GM19468 (cell line): ENCODE data around the gene PRDM2.

Experiments
- ATAC-seq: cut with Tn5 transposase; IDR thresholded peaks from one replicate; pipeline ENCODE4 v1.9.1; 2021; ENCODE audit warnings: mild to moderate bottlenecking, moderate library complexity, moderate number of reproducible peaks; ENCODE audit not compliant: unreplicated experiment; ENCODE audit errors: extremely low read depth

The PRDM2 gene

GRCh38 chr1:13805431-13805830, 105.4 kb downstream of the PRDM2 start:
- no peak for ATAC-seq

GRCh38 chr1:13806108-13806507, 106.1 kb downstream of the PRDM2 start:
- no peak for ATAC-seq

GRCh38 chr1:13807209-13807608, 107.2 kb downstream of the PRDM2 start:
- ATAC-seq: no peak

- ATAC-seq: no peak
Measured at GRCh38 chr1:13808729-13809131, 108.7 kb downstream of the PRDM2 start.

GRCh38 chr1:13809461-13810159, 109.6 kb downstream of the PRDM2 start:
- no peak for ATAC-seq

GRCh38 chr1:13812456-13813397, 112.7 kb downstream of the PRDM2 start:
- no peak for ATAC-seq

GRCh38 chr1:13813398-13814012, 113.5 kb downstream of the PRDM2 start:
- no peak for ATAC-seq

GRCh38 chr1:13814131-13814530, 114.1 kb downstream of the PRDM2 start:
- no peak for ATAC-seq

GRCh38 chr1:13816016-13816760, 116.2 kb downstream of the PRDM2 start:
- ATAC-seq: no peak

GRCh38 chr1:13817906-13818305, 117.9 kb downstream of the PRDM2 start:
- ATAC-seq: no peak

GRCh38 chr1:13818926-13819325, 118.9 kb downstream of the PRDM2 start:
- no peak for ATAC-seq

- no peak for ATAC-seq
Measured at GRCh38 chr1:13819642-13820041, 119.7 kb downstream of the PRDM2 start.

GRCh38 chr1:13820055-13820454, 120.1 kb downstream of the PRDM2 start:
- no peak for ATAC-seq

GRCh38 chr1:13820456-13820855, 120.5 kb downstream of the PRDM2 start:
- ATAC-seq: no peak

- ATAC-seq: no peak
Measured at GRCh38 chr1:13823126-13823880, 123.3 kb downstream of the PRDM2 start.

- no peak for ATAC-seq
Measured at GRCh38 chr1:13823936-13824335, 123.9 kb downstream of the PRDM2 start.

GRCh38 chr1:13824626-13825025, 124.6 kb downstream of the PRDM2 start:
- ATAC-seq: no peak

GRCh38 chr1:13825033-13825432, 125.0 kb downstream of the PRDM2 start:
- ATAC-seq: no peak

GRCh38 chr1:13826009-13826408, 126.0 kb downstream of the PRDM2 start:
- ATAC-seq: no peak

- no peak for ATAC-seq
Measured at GRCh38 chr1:13826591-13826990, 126.6 kb downstream of the PRDM2 start.
